ENCODE results near the gene KRT2.

The KRT2 gene

GRCh38 chr12:52630599-52631200 is 21.3 kb downstream of the KRT2 start:
- ChIA-PET POLR2A (ENCODE audit: low non-redundant PET) (no interaction called here), CTCF (no interaction called here)
- TF ChIP-seq, protein P1, sequence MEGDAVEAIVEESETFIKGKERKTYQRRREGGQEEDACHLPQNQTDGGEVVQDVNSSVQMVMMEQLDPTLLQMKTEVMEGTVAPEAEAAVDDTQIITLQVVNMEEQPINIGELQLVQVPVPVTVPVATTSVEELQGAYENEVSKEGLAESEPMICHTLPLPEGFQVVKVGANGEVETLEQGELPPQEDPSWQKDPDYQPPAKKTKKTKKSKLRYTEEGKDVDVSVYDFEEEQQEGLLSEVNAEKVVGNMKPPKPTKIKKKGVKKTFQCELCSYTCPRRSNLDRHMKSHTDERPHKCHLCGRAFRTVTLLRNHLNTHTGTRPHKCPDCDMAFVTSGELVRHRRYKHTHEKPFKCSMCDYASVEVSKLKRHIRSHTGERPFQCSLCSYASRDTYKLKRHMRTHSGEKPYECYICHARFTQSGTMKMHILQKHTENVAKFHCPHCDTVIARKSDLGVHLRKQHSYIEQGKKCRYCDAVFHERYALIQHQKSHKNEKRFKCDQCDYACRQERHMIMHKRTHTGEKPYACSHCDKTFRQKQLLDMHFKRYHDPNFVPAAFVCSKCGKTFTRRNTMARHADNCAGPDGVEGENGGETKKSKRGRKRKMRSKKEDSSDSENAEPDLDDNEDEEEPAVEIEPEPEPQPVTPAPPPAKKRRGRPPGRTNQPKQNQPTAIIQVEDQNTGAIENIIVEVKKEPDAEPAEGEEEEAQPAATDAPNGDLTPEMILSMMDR (conservative IDR thresholded peaks at IDR 0.05; ENCODE audit: low read depth), result no peak
- no peak for DNase-seq (ENCODE audit: low spot score)
- no peak overlapping the region for H3K27ac ChIP-seq

GRCh38 chr12:52630008-52630500 is 22.0 kb downstream of the KRT2 start:
- CTCF ChIA-PET, result no interaction called here

GRCh38 chr12:52629281-52630007 is 22.6 kb downstream of the KRT2 start:
- ChIA-PET CTCF (interaction anchor here (0.6 kb wide), 1 partner anchor 323 kb away, joined by 3 read pairs; no protein-coding TSS in a partner anchor), POLR2A (ENCODE audit: low non-redundant PET) (no interaction called here)
- H3K27ac ChIP-seq, result no peak overlapping the region
- TF ChIP-seq, protein P1 (conservative IDR thresholded peaks at IDR 0.05; ENCODE audit: low read depth), result no peak
- DNase-seq (ENCODE audit: low spot score), result no peak

More at GRCh38 chr12:52630008-52630500, 22.0 kb downstream of the KRT2 start:
- POLR2A ChIA-PET (ENCODE audit: low non-redundant PET), result no interaction called here
- no peak for DNase-seq (ENCODE audit: low spot score)
- H3K27ac ChIP-seq, result no peak overlapping the region
- TF ChIP-seq, protein P1 (conservative IDR thresholded peaks at IDR 0.05; ENCODE audit: low read depth), result no peak

- DNase-seq (ENCODE audit: low spot score), result no peak
- ChIA-PET CTCF (interaction anchor here (0.6 kb wide), 1 partner anchor 322 kb away, joined by 3 read pairs; no protein-coding TSS in a partner anchor), POLR2A (ENCODE audit: low non-redundant PET) (no interaction called here)
- H3K27ac ChIP-seq, result no peak overlapping the region
- TF ChIP-seq, protein P1 (conservative IDR thresholded peaks at IDR 0.05; ENCODE audit: low read depth), result no peak
These were observed 23.2 kb downstream of the KRT2 start for GRCh38 chr12:52628841-52629240.

DNA sequence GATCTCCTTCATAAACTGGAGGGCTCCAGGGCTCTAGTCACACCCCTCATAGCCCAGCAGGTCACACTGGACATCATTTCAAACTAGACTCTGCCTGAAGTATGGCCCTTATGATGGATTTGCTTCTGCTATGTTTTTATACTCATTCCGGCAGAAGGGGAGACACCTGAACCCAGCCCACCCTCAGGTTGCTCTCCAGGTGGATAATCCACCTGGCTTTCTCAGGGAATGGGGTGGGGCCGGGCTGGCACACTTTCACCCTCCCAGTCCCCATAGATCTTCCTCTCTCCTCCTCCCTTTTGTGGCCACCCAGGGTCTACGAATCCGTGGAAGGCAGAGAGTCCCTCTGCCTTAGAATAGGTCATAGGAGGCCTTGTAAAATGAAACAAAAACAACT is 23.9 kb downstream of the KRT2 start:
- ChIA-PET CTCF (no interaction called here), POLR2A (ENCODE audit: low non-redundant PET) (no interaction called here)
- TF ChIP-seq, protein P1 (conservative IDR thresholded peaks at IDR 0.05; ENCODE audit: low read depth), result no peak
- H3K27ac ChIP-seq, result no peak overlapping the region
- DNase-seq (ENCODE audit: low spot score), result no peak

DNA sequence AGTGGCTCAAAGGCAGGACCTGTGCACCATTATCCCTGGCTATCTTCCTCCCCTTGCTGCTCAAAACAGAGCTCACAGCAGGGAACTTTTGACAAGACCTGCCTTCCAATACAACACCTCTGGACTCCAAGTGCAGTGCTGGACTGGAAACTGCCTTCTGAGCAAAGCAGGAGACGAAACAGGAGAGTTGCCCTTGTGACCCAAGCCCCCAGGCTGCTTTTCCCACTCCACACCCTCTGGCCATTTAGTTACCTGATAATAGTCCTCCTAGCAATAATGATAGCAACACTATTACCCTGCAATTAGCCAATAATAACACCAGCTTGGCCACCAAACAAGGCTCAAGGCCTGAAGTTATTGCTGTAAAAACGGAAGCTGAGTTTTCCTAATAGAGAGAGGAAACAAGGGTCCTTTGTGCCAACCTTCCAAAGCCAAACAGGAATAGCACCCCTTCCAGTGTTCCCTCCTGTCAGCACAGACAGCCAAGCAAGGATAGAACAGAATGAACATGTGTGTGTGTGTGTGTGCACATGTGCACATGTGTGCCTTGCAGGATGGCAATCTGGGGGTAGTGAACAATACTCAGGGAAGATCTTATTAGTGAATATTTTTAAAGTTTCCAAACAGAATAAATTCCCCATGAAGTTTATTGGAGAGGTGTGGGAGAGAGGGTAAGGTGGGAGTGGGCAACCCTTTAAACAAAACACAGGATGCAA is 24.5 kb downstream of the KRT2 start:
- ChIA-PET POLR2A (ENCODE audit: low non-redundant PET) (no interaction called here), CTCF (no interaction called here)
- TF ChIP-seq, protein P1 (conservative IDR thresholded peaks at IDR 0.05; ENCODE audit: low read depth), result no peak
- H3K27ac ChIP-seq, result no peak overlapping the region
- no peak for DNase-seq (ENCODE audit: low spot score)
